ENCODE measurements around the gene FAM72B.
"Not testable (repeated sequence)": the region's sequence is repeated elsewhere in the genome, so short reads cannot be mapped to it uniquely, and the experiment has no call there.

FAM72B gene

DNA sequence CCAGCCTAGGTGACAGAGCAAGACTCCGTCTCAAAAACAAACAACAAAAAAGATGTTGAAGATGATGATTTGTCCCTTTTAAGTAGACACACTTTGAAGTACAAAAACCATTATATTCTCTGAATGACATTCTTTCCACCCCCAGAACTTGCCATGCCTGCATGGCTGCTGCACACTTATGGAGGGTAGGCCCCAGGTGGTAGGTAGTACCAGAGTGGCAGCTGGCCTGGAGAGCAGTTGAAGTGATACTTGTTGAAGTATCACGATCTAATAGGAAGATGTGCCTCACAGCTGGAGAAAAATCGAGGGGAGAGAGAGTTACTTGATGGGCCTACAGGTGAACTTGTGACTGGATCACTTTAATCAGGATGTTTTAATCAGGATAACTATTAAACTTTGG is 15.6 kb upstream of the FAM72B start:
- FAIRE-seq = not testable (repeated sequence)

DNA sequence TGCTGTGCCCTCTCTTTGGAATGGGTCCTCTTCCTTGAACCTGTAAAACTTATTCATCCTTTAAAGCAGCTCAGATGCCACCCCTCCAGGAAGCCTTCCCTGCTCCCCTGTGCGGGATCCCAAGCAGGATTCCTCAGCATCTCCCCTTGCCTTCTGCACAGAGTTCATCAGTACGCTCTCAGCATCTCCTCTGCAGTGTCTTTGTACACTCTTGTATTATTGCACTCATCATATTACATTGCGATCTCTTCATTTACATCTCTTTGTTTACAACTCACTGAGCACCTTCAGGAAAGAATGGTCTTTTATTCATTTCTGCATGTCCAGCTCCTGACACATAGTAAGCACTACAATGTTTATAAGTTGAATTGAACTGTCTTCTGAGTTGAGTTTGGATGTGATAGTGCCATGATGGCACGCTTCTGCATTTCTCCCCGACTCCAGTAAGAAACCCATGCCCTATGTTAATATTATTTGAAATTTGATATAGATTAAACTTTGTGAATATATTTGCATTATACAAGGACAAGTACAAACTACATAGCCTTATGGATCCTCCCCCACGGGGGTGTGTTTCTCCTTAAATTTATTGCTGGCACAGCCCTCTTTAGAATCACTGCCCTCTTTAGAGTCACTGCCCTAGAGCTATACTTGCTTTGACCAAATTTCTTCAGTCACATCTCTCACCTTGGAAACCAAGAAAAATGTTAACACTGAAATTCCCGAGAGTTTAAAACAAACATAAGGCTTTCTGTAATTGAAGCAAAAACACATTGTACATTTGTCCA is 13.1 kb upstream of the FAM72B start:
- not testable (repeated sequence) for FAIRE-seq

DNA sequence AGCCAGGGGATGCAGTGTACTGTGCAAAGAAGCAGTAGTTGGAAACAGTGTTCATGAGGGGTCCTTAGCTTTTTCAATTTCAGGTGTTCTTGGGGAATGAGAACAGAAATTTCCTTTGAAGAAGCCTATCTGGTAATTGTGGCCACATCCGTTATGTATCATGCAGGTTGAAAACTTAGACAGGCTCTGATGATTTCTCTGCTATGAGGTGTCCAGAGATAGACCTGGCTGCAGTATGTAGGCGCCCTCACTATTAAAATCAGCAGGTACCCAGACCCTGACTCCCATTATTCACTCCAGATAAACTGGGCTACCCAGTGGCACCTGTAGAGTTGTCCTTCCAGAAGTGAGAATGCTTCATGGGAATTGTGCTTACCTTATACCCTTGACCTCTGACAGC is 8.4 kb upstream of the FAM72B start:
- FAIRE-seq = not testable (repeated sequence)

- not testable (repeated sequence) for FAIRE-seq
Measured at GRCh38 chr1:121187914-121188313, 3.8 kb upstream of the FAM72B start.

- FAIRE-seq = not testable (repeated sequence)
Measured at GRCh38 chr1:121186191-121186590, 2.1 kb upstream of the FAM72B start.

DNA sequence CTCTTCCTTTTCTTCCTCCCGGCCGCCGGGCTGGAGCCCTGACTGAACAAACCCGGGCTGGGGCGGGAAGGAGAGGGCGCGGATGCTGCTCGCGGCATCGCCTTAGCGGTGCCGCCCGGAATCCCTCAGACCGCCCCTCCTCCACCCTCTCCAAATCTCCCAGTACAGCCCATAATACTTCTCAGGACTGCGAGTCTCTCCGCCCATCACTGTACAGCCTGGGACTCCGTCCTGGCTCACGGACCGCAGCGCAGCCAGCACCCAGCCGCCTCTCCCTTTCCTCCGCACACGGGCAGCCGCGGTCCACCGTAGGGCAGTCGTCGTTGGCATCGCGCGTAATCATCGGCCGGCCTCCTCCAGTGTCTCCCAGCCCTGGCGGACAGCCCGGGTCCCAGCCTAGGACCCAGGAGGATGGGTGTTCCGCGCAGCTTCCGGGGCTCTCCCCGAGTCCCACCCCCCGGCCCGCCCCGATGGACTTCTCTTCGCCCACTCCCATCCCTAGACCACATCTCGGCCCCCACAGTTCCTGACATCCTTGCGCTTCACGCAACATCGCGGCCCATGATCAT is 1.1 kb upstream of the FAM72B start:
- FAIRE-seq = not testable (repeated sequence)

DNA sequence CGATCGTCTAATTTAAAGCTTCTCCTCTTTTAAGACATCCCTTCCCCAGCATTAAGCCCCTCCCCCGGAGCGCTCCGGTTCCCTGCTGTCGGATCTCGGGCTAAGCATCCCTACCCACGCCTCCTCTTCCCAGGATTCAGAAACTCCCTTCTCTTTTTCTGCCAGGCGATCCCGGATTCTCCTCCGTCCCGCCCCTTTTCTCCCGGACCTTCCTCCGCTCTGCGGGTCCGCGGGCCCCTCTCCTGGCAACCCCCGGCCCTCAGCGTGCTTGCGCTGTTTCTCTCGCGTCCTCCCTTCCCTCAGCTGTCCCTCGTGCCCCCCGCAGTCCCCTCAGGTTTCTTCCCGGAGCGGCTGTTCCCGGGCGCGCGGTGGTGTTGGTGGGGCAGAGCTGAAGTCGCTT is 273 bp downstream of the FAM72B start:
- FAIRE-seq = not testable (repeated sequence)

DNA sequence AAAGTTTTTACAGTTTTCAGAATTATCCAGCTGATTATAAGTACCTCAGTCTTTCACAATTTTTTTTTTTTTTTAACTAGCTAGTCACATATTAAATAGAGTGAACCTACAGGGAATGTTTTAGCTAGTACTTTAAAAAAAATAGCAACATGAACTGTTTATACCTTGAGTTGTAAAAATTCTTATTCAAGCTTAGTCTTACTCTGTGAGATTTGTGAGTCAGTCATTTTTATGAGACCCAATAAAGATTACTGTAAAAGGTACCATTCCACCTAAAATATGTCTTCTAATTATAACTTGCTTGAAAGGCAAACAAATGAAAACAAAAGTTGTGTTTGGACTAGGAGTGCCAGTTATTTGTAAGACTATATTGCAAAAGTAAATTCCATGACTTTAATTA is 5.9 kb downstream of the FAM72B start:
- FAIRE-seq = not testable (repeated sequence)

DNA sequence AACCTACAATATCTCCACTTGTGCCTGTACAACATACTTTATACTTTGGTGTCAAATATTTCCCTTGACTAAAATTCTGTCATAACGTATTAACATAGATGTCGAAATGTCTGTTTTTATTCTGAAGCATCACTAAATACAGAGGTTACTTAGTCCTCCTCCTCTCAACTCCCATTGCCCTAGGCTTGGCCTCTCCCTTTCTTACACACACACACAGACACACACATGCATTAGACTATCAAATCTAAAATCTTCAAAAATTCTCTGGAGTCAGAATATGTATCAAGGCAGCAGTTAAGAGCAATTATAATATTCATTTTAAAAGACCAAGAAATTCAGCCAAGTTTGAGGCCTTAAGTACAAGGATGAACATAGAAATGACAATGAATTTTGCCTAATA is 7.5 kb downstream of the FAM72B start:
- not testable (repeated sequence) for FAIRE-seq

DNA sequence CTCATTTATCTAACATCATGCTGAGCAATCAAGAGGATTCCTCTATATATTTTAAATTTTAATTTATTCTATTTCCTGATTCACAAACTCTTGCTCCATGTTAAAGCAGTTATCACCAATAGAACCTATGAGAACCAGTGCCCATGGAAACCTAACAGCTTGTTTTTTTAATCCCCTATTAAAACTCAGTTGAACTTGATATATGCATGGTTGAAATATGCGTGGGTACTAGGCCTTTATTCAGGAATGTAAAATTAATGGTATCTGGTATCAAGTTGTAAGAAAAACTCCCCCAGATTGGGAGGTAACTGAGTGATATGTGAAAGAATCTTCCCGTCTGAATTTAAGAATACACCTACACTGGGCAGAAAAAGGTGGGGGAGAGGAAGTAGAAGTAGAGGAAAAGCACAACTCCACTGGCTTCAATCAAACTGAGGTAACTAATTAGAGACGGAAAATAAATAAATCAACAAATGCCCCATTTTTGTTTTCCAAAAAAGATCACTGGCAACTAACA is 15.9 kb downstream of the FAM72B start:
- not testable (repeated sequence) for FAIRE-seq

DNA sequence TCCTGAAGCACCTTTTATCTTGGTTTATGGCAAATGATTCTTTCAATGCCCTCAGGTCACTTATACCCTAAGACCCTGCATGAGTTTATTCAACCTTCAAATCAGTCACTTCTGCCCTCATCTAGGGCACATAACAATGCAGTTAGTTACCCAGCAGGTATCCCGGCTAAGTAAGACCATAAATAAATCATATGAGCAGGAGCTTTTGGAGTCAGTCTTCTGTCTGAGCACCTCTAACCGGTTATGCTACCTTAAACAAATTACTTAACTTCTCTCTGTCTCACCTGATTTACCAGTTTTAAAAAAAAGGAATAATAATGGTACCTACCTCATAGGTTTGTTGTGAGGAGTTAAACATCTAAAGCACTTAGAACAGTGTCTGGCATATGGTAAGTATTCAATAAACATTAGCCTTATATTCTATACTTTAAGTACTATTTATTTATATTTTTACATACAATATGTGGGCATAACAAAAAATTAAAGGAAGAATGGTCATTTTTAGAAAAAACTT is 16.9 kb downstream of the FAM72B start:
- not testable (repeated sequence) for FAIRE-seq

DNA sequence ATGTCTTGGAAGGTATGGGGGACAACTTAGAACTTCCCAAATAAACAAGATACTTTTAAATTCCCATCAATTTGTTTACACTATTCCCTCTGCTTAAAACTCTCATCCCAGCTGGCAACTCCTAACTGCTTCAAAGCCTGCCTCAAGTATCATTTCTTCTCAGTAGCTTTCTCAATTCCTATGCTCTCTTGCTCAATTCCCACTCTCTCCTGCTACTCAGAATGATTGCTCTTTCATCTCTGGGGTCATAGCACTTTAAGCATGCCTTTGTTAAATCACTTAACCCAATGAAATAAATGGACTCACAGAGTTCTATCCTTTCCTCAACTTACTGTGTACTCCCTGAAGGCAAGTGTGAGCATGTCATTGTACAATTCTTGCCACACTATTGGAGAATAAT is 18.8 kb downstream of the FAM72B start:
- FAIRE-seq = not testable (repeated sequence)

- FAIRE-seq = not testable (repeated sequence)
Measured at GRCh38 chr1:121163850-121164757, 20.0 kb downstream of the FAM72B start.

GRCh38 chr1:121161199-121161901 is 22.8 kb downstream of the FAM72B start:
- not testable (repeated sequence) for FAIRE-seq

DNA sequence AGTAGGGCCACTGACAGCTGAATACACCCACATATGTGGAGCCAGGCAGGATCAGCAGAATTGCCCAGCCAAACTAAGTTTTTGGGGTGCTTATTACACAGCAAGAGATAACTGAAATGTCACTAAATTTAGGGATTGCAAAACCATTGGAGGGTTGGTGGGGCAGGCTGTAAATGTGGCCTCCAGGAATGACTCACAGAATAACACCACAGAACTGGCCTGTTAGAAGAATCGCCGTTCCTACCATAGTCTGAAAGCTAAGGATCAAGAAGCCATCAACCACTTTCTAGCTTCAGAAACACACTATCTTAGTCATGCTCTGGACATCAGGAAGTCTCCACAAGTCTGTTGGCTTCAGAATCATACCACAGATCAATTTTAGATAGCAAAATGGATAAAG is 24.0 kb downstream of the FAM72B start:
- FAIRE-seq = not testable (repeated sequence)

DNA sequence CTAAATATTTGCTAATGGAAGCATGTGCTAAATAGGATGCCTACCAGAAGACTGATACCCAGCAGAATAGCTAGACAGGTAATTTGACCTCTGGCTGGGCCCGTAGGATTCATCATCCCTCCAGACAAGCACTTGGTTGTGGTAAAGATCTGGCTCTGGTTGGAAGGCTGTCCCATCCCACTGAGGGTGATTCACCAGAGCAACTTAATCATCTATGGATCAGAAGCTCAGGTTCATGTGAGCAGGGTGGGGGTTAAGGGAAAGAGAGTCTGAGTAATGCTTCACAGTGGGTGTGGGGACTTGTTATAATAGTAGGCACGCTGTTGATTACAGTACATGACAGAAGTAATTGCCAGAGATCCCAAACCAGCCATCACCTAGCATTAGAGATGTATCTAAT is 26.5 kb downstream of the FAM72B start:
- FAIRE-seq = not testable (repeated sequence)

DNA sequence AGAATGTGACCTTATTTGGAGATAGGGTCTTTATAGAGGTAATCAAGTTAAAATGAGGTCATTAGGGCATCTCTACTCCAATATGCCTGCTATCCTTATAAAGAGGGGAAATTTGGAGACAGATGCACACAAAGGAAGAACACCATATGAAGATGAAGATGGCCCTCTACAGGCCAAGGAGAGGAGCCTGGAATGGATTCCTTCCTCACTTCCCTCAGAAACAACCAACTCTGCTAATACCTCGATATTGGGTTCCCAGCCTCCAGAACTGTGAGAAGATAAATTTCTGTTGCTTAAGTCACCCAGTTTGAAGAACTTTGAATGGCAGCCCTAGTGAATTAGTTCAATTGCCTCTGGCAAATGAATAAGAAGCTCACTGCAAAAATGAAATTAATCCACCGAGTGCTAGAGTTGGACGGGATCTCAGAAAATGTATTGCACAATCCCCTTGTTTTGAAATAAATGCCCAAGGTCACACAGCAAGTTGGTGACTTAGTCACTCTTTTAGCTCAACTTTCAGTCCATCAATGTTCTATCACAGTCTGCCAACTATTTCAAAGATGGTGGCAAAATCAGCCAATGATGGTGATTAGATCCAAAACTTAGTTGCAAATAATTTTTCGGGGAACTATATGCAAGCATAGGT is 27.1 kb downstream of the FAM72B start:
- not testable (repeated sequence) for FAIRE-seq

GRCh38 chr1:121155671-121156358 is 28.3 kb downstream of the FAM72B start:
- not testable (repeated sequence) for FAIRE-seq

- not testable (repeated sequence) for FAIRE-seq
Measured at GRCh38 chr1:121154811-121155210, 29.3 kb downstream of the FAM72B start.

- FAIRE-seq = not testable (repeated sequence)
Measured at GRCh38 chr1:121152788-121153187, 31.4 kb downstream of the FAM72B start.

GRCh38 chr1:121151294-121151693 is 32.8 kb downstream of the FAM72B start:
- not testable (repeated sequence) for FAIRE-seq

Measured in islet of Langerhans (tissue), 1 donor.